ENCODE data around the gene IL26. TPM values are rescaled to one million over a fixed set of nuclear protein-coding genes. Genes with fewer than 3 reads are reported as not detected.
A peak's percentile ranks its signal among the peaks of the same experiment; 100 is the strongest.

IL26 gene
- total RNA-seq, 1 experiment from 2014 or later = not detected

- DNase-seq = no peak
- POLR2A ChIA-PET (ENCODE audit: unreplicated experiment) = interaction anchor here (0.7 kb wide), 1 partner anchor 80 kb away, joined by 4 read pairs; no protein-coding TSS in a partner anchor
- Histone ChIP-seq H3K79me2 (ENCODE audit: low read depth) (no peaks in the 10 kb centered on the region), H4K20me1 (ENCODE audit: insufficient read depth) (no peaks in the 10 kb centered on the region), H3F3A (ENCODE audit: insufficient read depth, low read depth) (no peaks in the 10 kb centered on the region), H3K4me1 (replicated peaks; ENCODE audit: insufficient read depth) (no peaks in the 10 kb centered on the region), H3K27me3 (ENCODE audit: insufficient read depth, low read depth) (0 out of 2 replicates have a peak, but pooled peaks cover 4% of the 10 kb centered on the region), H3K4me2 (no peak overlapping the region), H3K4me3 (no peak overlapping the region), H3K36me3 (ENCODE audit: low read depth) (no peaks in the 10 kb centered on the region), H3K9me2 (ENCODE audit: insufficient read depth) (no peaks in the 10 kb centered on the region; the same call in none of the 2 replicates), H3K27ac (no peak overlapping the region), H2AFZ (no peak overlapping the region), H3K9me3 (ENCODE audit: insufficient read depth, low read depth) (no peaks in the 10 kb centered on the region)
- CTCF ChIA-PET = no interaction called here
- no TSS peak for BruUV-seq (replicated peaks)
- TF ChIP-seq, protein P1, sequence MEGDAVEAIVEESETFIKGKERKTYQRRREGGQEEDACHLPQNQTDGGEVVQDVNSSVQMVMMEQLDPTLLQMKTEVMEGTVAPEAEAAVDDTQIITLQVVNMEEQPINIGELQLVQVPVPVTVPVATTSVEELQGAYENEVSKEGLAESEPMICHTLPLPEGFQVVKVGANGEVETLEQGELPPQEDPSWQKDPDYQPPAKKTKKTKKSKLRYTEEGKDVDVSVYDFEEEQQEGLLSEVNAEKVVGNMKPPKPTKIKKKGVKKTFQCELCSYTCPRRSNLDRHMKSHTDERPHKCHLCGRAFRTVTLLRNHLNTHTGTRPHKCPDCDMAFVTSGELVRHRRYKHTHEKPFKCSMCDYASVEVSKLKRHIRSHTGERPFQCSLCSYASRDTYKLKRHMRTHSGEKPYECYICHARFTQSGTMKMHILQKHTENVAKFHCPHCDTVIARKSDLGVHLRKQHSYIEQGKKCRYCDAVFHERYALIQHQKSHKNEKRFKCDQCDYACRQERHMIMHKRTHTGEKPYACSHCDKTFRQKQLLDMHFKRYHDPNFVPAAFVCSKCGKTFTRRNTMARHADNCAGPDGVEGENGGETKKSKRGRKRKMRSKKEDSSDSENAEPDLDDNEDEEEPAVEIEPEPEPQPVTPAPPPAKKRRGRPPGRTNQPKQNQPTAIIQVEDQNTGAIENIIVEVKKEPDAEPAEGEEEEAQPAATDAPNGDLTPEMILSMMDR (conservative IDR thresholded peaks at IDR 0.05) = no peak
- TF ChIP-seq EZH2 (IDR thresholded peaks at IDR 0.05; ENCODE audit: low read depth) = no peak
- intact Hi-C loops (cut with micrococcal nuclease; ENCODE audit: unreplicated experiment) = no loop called here
These were observed 26.5 kb downstream of the IL26 start for GRCh38 chr12:68199127-68199526.

DNA sequence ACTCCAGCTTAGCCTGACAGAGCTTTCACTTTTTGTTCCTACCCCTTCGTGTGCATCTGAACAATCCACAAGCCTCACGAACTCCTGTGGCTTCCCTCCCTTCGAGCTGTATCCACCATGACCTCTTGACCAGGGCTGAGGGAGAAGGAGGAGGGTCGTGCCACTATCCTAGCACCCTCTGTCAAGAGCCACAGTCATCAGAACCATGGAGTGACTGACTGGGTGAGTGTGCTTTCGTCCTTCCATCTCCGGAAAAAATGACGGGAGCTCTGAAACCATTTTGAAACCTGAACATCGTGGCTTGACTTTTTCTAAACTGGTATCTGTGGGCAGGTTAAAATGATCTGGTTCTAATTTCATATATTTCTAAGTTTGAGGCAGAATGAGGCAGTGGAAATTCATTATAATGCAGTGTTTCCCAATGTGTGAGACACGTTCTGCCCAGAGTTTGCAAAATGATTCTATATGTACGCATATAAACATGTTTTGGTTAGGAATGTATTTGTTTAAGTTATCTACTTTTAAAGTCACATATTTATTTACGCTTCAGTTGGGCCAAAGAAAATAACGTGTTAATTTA, 27.0 kb downstream of the IL26 start:
- no peaks in the 10 kb centered on the region for H3K79me2 ChIP-seq (ENCODE audit: low read depth)
- no TSS peak for BruUV-seq (replicated peaks)
- no peaks in the 10 kb centered on the region; the same call in none of the 2 replicates for H3K9me2 ChIP-seq (ENCODE audit: insufficient read depth)
- H3K27ac ChIP-seq = no peak overlapping the region
- no peaks in the 10 kb centered on the region for H3F3A ChIP-seq (ENCODE audit: insufficient read depth, low read depth)
- H3K4me3 ChIP-seq = no peak overlapping the region
- H3K36me3 ChIP-seq (ENCODE audit: low read depth) = no peaks in the 10 kb centered on the region
- ChIA-PET CTCF (no interaction called here), POLR2A (ENCODE audit: unreplicated experiment) (interaction anchor here (0.7 kb wide), 1 partner anchor 79 kb away, joined by 4 read pairs; no protein-coding TSS in a partner anchor)
- H4K20me1 ChIP-seq (ENCODE audit: insufficient read depth) = no peaks in the 10 kb centered on the region
- no peak for TF ChIP-seq EZH2 (IDR thresholded peaks at IDR 0.05; ENCODE audit: low read depth)
- TF ChIP-seq, protein P1 (conservative IDR thresholded peaks at IDR 0.05) = no peak
- 0 out of 2 replicates have a peak, but pooled peaks cover 4% of the 10 kb centered on the region for H3K27me3 ChIP-seq (ENCODE audit: insufficient read depth, low read depth)
- DNase-seq = no peak
- H3K4me2 ChIP-seq = no peak overlapping the region
- no peaks in the 10 kb centered on the region for H3K9me3 ChIP-seq (ENCODE audit: insufficient read depth, low read depth)
- no peaks in the 10 kb centered on the region for H3K4me1 ChIP-seq (replicated peaks; ENCODE audit: insufficient read depth)
- H2AFZ ChIP-seq = peak overlapping the region; percentile 55; the same call in 1 of the 2 replicates
- intact Hi-C loops (cut with micrococcal nuclease; ENCODE audit: unreplicated experiment) = no loop called here

DNA sequence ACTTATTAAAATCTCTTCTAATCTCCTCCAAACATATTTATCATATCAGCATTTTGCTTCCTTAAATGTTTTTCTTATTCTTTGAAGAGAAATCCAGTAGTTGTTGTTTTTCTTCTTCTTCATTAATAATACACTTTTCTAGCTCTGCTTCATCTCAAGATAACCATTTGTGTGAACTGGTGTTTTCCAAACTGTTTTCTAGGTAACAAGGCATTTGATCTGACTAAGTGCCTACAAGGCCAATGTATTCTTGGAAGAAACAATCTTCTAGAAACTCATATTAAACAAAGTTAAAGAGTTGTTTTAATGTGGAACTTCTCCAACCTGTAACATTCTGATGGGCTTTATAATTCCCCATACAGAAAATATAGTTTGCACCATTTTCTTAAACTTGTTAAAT, 35.3 kb downstream of the IL26 start:
- Histone ChIP-seq H3K27me3 (ENCODE audit: insufficient read depth, low read depth) (no peaks in the 10 kb centered on the region), H3K4me2 (no peak overlapping the region), H3K36me3 (ENCODE audit: low read depth) (no peaks in the 10 kb centered on the region), H2AFZ (no peak overlapping the region), H3F3A (ENCODE audit: insufficient read depth, low read depth) (peaks cover 3% of the 10 kb centered on the region; the same call in 1 of the 2 replicates), H3K9me3 (ENCODE audit: insufficient read depth, low read depth) (no peaks in the 10 kb centered on the region; the same call in 1 of the 2 replicates), H3K9me2 (ENCODE audit: insufficient read depth) (no peaks in the 10 kb centered on the region; the same call in 1 of the 2 replicates), H3K79me2 (ENCODE audit: low read depth) (no peaks in the 10 kb centered on the region), H3K4me1 (replicated peaks; ENCODE audit: insufficient read depth) (0 out of 2 replicates have a peak, but pooled peaks cover 3% of the 10 kb centered on the region), H3K27ac (no peak overlapping the region), H4K20me1 (ENCODE audit: insufficient read depth) (no peaks in the 10 kb centered on the region; the same call in 1 of the 2 replicates), H3K4me3 (no peak overlapping the region)
- no TSS peak for BruUV-seq (replicated peaks)
- TF ChIP-seq EZH2 (IDR thresholded peaks at IDR 0.05; ENCODE audit: low read depth) = no peak
- TF ChIP-seq, protein P1 (conservative IDR thresholded peaks at IDR 0.05) = no peak
- ChIA-PET CTCF (no interaction called here), POLR2A (ENCODE audit: unreplicated experiment) (no interaction called here)
- DNase-seq = no peak
- intact Hi-C loops (cut with micrococcal nuclease; ENCODE audit: unreplicated experiment) = no loop called here

Data from PC-9 (cell line).